Left ventricle myocardium inferior (tissue), 1 donor: ENCODE results near the gene GSG1L. TPM values are rescaled to one million over a fixed set of nuclear protein-coding genes. Genes with fewer than 3 reads are reported as not detected.

Experiments
- DNase-seq: peaks from one replicate; pipeline ENCODE4 v3.0.0-alpha.2; 2020
- H3K27ac ChIP-seq: fragments of 200-600 bp; replicated peaks from 2 replicates; pipeline ENCODE4 v1.8.0; 2021
- H3K27me3 ChIP-seq: fragments of 200-600 bp; 2 replicates; pipeline ENCODE4 v1.8.0; 2021; ENCODE audit warnings: low read depth
- H3K36me3 ChIP-seq: fragments of 200-600 bp; 2 replicates; pipeline ENCODE4 v1.8.0; 2021
- H3K4me1 ChIP-seq: fragments of 200-600 bp; 2 replicates; pipeline ENCODE4 v1.8.0; 2021
- H3K4me3 ChIP-seq: fragments of 200-600 bp; 2 replicates; pipeline ENCODE4 v1.8.0; 2021; ENCODE audit warnings: mild to moderate bottlenecking, moderate library complexity
- H3K9me3 ChIP-seq: fragments of 200-600 bp; replicated peaks from 2 replicates; pipeline ENCODE4 v1.8.0; 2021
- CTCF ChIP-seq: fragments of 200-600 bp; IDR thresholded peaks from 2 replicates; pipeline ENCODE4 v1.8.0; 2021; ENCODE audit warnings: antibody characterized with exemption, mild to moderate bottlenecking, borderline replicate concordance
- intact Hi-C: fragments of 100-400 bp; cut with micrococcal nuclease; formaldehyde crosslinking; loops from one replicate; pipeline ENCODE4 v1.11.0; 2022
- total RNA-seq: library from RNA; stranded (reverse); fragmentation: NEBNext Ultra II Directional; extraction: Animal tissue kit (Norgen Biotek cat#: 25700); gene quantifications from one replicate; pipeline ENCODE4 v1.2.1, GENCODE V29; 2021
- donor health status: DM: no; HTN: yes; CAD: no; lungs with severe emphysema.

The GSG1L gene
- total RNA-seq, 1 donor from 2014 or later, result 3.4 TPM

GRCh38 chr16:27853651-27854050 is 209.9 kb downstream of the GSG1L start:
- intact Hi-C loops, result no loop called here
- Histone ChIP-seq H3K4me1 (peaks cover 15% of the 10 kb centered on the region), H3K27ac (no peak overlapping the region), H3K27me3 (peaks cover 38% of the 10 kb centered on the region), H3K36me3 (no peaks in the 10 kb centered on the region), H3K4me3 (no peak overlapping the region), H3K9me3 (no peaks in the 10 kb centered on the region)
- no peak for TF ChIP-seq CTCF
- DNase-seq, result no peak

- H3K4me3 ChIP-seq, result no peak overlapping the region
- H3K36me3 ChIP-seq, result no peaks in the 10 kb centered on the region
- intact Hi-C loops, result no loop called here
- H3K9me3 ChIP-seq, result no peaks in the 10 kb centered on the region
- H3K4me1 ChIP-seq, result peaks cover 15% of the 10 kb centered on the region
- no peak overlapping the region for H3K27ac ChIP-seq
- no peak for TF ChIP-seq CTCF
- peaks cover 40% of the 10 kb centered on the region for H3K27me3 ChIP-seq
- no peak for DNase-seq
These were observed 210.4 kb downstream of the GSG1L start for GRCh38 chr16:27853101-27853500.

GRCh38 chr16:27852681-27853080 is 210.8 kb downstream of the GSG1L start:
- TF ChIP-seq CTCF, result no peak
- H3K27ac ChIP-seq, result no peak overlapping the region
- H3K4me1 ChIP-seq, result peaks cover 15% of the 10 kb centered on the region
- no peaks in the 10 kb centered on the region for H3K36me3 ChIP-seq
- DNase-seq, result no peak
- H3K4me3 ChIP-seq, result no peak overlapping the region
- intact Hi-C loops, result no loop called here
- peaks cover 40% of the 10 kb centered on the region for H3K27me3 ChIP-seq
- no peaks in the 10 kb centered on the region for H3K9me3 ChIP-seq

- intact Hi-C loops, result no loop called here
- no peak for DNase-seq
- no peak for TF ChIP-seq CTCF
- Histone ChIP-seq H3K27ac (no peak overlapping the region), H3K9me3 (no peaks in the 10 kb centered on the region), H3K4me1 (peaks cover 15% of the 10 kb centered on the region), H3K27me3 (peaks cover 40% of the 10 kb centered on the region), H3K36me3 (no peaks in the 10 kb centered on the region), H3K4me3 (no peak overlapping the region)
These were observed 211.4 kb downstream of the GSG1L start for GRCh38 chr16:27852116-27852515.

- intact Hi-C loops, result no loop called here
- H3K27me3 ChIP-seq, result peaks cover 40% of the 10 kb centered on the region
- DNase-seq, result no peak
- H3K27ac ChIP-seq, result no peak overlapping the region
- TF ChIP-seq CTCF, result no peak
- no peak overlapping the region for H3K4me3 ChIP-seq
- no peaks in the 10 kb centered on the region for H3K9me3 ChIP-seq
- peaks cover 15% of the 10 kb centered on the region for H3K4me1 ChIP-seq
- H3K36me3 ChIP-seq, result no peaks in the 10 kb centered on the region
These were observed 211.9 kb downstream of the GSG1L start for GRCh38 chr16:27851586-27851985.

- TF ChIP-seq CTCF, result no peak
- intact Hi-C loops, result no loop called here
- Histone ChIP-seq H3K4me1 (peaks cover 15% of the 10 kb centered on the region), H3K27ac (no peak overlapping the region), H3K27me3 (peaks cover 53% of the 10 kb centered on the region), H3K9me3 (no peaks in the 10 kb centered on the region), H3K36me3 (no peaks in the 10 kb centered on the region), H3K4me3 (no peak overlapping the region)
- no peak for DNase-seq
These were observed 213.9 kb downstream of the GSG1L start for GRCh38 chr16:27849621-27850020.
